HUES6 (cell line): ENCODE measurements around the gene MFSD11.
"Not testable (repeated sequence)": the region's sequence is repeated elsewhere in the genome, so short reads cannot be mapped to it uniquely, and the experiment has no call there.

Source experiments
- H3K27ac ChIP-seq: 2 replicates; pipeline ENCODE4 v1.7.0; 2013; ENCODE audit warnings: low read depth, mild to moderate bottlenecking, low read length, inconsistent platforms
- H3K27me3 ChIP-seq: 2 replicates; pipeline ENCODE4 v1.6.1; 2013; ENCODE audit warnings: low read length; ENCODE audit not compliant: control insufficient read depth, insufficient read depth
- H3K36me3 ChIP-seq: 2 replicates; pipeline ENCODE4 v1.6.1; 2013; ENCODE audit warnings: low read length; ENCODE audit not compliant: control insufficient read depth, insufficient read depth
- H3K4me1 ChIP-seq: 2 replicates; pipeline ENCODE4 v1.6.1; 2013; ENCODE audit warnings: low read length; ENCODE audit not compliant: control insufficient read depth, insufficient read depth
- H3K4me3 ChIP-seq: 2 replicates; pipeline ENCODE4 v1.5.1; 2013; ENCODE audit warnings: low read depth, low read length
- H3K9ac ChIP-seq: one replicate; pipeline ENCODE4 v1.6.1; 2013; ENCODE audit warnings: mild to moderate bottlenecking, low read length
- H3K9me3 ChIP-seq: 2 replicates; pipeline ENCODE4 v1.6.1; 2013; ENCODE audit warnings: low read depth, low read length; ENCODE audit not compliant: control insufficient read depth, insufficient read depth

MFSD11 gene

DNA sequence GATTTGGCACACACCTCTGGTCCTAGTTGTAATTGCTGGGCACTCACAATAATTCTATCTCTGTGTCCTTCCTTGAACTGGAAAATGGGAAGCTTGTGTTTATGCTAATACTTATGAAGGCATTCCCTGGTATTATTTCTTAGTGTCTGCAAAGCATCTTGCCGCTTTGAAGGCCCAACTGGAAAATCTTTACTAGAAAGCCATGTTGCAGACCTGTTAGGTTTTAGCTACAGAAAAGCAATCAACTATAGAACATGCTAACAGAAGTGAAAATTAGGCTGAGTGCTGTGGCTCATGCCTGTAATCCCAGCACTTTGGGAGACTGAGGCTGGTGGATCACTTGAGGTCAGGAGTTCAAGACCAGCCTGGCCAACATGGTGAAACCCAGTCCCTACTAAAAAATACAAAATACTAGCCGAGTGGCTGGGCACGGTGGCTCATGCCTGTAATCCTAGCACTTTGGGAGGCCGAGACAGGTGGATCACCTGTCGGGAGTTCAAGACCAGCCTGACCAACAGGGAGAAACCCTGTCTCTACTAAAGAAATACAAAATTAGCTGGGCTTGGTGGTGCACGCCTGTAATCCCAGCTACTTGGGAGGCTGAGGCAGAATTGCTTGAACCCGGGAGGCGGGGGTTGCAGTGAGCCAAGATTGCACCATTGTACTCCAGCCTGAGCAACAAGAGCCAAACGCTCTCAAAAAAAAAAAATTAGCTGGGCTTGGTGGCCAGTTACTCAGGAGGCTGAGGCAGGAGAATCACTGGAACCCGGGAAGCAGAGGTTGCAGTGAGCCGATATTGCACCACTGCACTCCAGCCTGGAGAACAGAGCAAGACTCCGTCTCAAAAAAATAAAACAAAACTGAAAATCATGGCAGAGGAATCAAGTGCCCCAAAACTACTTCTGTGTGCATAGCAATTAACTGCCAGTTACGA lies 5.9 kb upstream of the MFSD11 start:
- H3K4me1 ChIP-seq = peaks cover 15% of the 10 kb centered on the region
- not testable (repeated sequence) for H3K4me3 ChIP-seq, H3K27me3 ChIP-seq, H3K27ac ChIP-seq, H3K9me3 ChIP-seq, H3K9ac ChIP-seq
- H3K36me3 ChIP-seq = peaks cover 65% of the 10 kb centered on the region

DNA sequence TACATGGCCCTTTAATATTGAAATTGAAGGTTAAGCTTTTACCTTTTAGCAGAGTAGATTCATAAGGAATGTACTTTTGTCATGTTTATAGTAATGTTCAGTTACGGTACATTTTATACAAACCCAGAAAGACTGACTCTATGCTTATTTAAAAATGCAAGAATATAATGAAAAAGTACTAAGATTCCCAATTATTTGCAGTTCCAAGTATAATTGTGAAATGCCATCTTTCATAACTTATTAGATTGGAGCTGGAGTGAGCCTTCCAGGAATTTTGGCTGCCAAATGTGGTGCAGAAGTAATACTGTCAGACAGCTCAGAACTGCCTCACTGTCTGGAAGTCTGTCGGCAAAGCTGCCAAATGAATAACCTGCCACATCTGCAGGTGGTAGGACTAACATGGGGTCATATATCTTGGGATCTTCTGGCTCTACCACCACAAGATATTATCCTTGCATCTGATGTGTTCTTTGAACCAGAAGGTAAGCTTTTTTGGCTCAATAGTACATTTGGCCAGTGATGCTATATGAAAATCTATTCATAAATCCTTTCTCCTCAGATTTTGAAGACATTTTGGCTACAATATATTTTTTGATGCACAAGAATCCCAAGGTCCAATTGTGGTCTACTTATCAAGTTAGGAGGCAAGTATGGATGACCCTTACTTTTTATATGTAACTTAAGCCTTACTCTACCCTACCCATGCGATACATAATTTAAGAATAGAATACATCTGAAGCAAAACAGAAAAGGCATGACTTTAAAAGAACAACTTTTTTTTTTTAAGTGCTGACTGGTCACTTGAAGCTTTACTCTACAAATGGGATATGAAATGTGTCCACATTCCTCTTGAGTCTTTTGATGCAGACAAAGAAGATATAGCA lies 4.9 kb upstream of the MFSD11 start:
- no peak overlapping the region for H3K9ac ChIP-seq
- H3K4me3 ChIP-seq = 0 out of 2 replicates have a peak overlapping the region, but pooled peaks have one; percentile 2
- peaks cover 9% of the 10 kb centered on the region; the same call in 1 of the 2 replicates for H3K4me1 ChIP-seq
- H3K27me3 ChIP-seq = no peaks in the 10 kb centered on the region
- H3K36me3 ChIP-seq = peaks cover 65% of the 10 kb centered on the region
- no peak overlapping the region for H3K27ac ChIP-seq
- no peaks in the 10 kb centered on the region for H3K9me3 ChIP-seq

DNA sequence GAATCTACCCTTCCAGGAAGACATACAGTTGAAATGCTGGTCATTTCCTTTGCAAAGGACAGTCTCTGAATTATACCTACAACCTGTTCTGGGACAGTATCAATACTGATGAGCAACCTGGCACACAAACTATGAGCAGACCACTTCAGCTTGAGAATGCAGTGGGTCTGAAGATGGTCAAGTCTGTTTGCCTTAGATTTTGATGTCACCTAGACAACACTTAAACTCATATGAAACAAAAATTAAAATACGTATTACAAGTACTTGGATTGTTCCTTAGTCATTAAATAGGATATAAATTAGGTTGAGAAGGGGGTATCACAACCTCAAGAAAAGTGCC lies 4.3 kb upstream of the MFSD11 start:
- no peak overlapping the region for H3K9ac ChIP-seq
- no peak overlapping the region for H3K27ac ChIP-seq

DNA sequence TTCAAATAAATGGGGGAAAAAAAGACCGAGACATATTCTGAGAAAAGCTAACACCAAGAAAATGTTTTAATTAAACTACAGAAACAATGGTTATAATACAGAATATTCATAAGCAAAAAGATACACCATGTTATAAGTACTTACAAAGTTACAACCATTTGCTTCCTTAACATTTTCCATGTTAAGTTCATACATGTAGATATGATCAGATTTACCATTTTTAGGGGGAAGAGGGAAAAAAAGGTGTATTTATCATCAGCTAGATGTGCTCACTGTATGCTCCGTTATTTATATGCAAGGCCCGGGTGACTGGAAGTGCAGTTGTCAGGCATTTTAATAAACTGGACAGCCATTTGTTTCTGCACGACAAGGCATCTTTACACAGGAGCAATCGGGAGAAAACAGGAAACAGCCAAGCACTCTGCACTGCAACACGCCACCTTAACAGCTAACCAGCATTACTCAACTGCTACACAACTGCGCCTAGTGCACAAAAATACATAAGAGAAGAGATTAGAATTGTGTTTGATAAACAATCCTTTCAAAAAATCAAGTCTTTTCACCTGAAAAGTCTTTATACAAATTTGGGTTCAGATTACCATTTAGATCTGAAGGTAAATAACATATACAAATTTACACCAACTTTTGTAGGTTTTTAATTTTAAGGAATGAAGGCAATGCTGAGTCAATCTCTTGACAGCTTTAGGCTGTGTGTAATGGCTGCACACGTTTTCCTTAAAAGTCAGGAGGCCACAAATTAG lies 3.7 kb upstream of the MFSD11 start:
- Histone ChIP-seq H3K36me3 (peaks cover 65% of the 10 kb centered on the region), H3K27me3 (no peaks in the 10 kb centered on the region), H3K4me3 (peak overlapping the region; percentile 98), H3K9ac (peak overlapping the region; percentile 100), H3K4me1 (peaks cover 16% of the 10 kb centered on the region), H3K27ac (no peak overlapping the region), H3K9me3 (no peaks in the 10 kb centered on the region)

More for the DNA sequence above, 4.3 kb upstream of the MFSD11 start:
- H3K9me3 ChIP-seq = no peaks in the 10 kb centered on the region
- H3K4me1 ChIP-seq = peaks cover 10% of the 10 kb centered on the region
- peak overlapping the region; percentile 2 for H3K4me3 ChIP-seq
- H3K27me3 ChIP-seq = no peaks in the 10 kb centered on the region
- peaks cover 65% of the 10 kb centered on the region for H3K36me3 ChIP-seq

DNA sequence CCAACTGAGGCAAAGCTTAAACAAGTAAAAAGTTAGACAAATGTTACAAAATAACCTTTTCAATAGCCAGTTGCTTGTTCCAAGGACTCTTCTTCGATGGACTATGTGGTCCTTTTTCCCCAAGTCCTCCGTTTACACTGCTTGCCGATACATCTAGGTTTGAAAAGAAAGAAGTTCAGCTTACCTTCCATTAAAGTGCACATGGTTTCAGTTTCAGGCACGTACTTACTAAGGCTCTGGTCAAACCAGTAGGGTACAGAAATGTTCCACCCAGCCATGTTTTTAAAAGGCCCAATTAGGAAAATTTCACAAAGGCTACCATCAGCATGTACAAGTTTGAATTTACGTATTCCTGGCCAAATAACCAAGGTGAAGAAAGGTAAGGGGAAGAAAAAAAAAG lies 2.9 kb upstream of the MFSD11 start:
- Histone ChIP-seq H3K9me3 (no peaks in the 10 kb centered on the region), H3K4me1 (peaks cover 16% of the 10 kb centered on the region), H3K4me3 (peak overlapping the region; percentile 98), H3K9ac (peak overlapping the region; percentile 100), H3K27ac (no peak overlapping the region), H3K36me3 (peaks cover 59% of the 10 kb centered on the region), H3K27me3 (no peaks in the 10 kb centered on the region)

DNA sequence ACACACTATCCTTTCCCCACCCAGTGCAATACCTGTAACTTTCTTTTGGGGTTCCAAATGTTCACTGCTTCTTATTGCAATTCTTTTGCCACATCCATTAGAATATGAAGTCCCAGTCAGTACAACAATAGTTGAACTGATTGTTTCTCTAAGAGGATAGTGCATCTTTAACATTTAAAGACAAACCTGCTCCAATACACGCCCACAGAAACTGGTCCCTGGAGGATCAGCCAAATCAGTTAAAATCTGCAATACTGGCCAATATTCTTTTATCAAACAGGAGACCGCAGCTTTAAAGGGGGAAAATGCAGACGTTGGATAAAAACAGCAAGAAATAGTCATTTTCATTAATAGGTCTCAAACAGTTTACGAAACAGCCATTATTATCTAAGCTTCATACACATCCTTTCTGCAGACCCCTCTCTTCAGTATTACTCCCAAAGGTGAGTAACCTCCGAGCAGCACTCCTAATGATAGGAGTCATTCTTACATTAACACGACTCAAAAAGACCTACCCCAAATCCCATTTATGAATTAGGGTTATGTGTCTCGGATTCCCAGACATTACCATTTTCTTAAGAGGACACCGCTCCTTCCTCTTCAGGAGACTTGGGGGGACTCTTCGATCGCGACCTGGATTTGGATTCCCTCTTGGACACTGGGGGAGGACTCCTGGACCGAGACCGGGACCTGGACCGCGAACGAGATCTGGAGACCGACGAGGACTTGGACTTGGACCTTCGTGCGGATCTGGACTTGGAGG lies 2.2 kb upstream of the MFSD11 start:
- Histone ChIP-seq H3K27me3 (no peaks in the 10 kb centered on the region), H3K4me1 (peaks cover 16% of the 10 kb centered on the region), H3K9me3 (no peaks in the 10 kb centered on the region), H3K27ac (peak overlapping the region; percentile 97), H3K36me3 (peaks cover 54% of the 10 kb centered on the region), H3K4me3 (peak overlapping the region; percentile 98), H3K9ac (peak overlapping the region; percentile 100)

DNA sequence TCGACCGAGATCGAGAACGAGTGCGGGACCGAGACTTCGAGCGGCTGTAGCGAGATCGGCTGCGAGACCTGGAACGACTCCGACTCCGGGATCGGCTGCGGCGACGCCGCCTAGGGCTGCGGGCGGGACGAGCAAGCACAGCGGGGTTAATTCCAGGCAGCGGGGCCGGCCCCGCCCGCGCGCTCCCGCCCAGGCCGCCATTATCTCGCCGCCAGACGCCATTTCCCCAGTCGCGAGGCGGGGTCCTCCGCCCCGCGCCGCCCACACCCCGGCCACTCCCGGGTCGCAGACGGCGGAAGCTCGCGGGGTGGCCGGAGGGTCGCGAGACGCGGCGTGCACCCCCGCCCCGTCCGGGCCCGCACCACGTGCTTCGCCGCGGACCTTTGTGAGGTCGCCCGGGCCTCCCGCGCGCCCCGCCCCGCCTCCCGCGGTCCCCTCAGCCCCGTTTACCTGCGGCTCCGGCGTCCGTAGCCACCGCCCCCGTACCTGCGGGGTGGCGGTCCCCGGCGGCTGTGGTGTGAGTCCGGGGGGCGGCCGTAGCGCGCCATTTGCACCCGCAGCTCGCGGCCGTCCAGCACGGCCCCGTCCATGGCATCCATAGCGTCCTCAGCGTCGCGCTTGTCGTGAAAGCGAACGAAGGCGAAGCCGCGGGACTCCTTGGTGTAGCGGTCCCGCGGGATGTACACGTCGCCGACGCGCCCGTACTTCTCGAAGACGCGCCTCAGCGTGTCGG lies 1.4 kb upstream of the MFSD11 start:
- H3K4me3 ChIP-seq = peak overlapping the region; percentile 98
- H3K27ac ChIP-seq = peak overlapping the region; percentile 97
- peak overlapping the region; percentile 100 for H3K9ac ChIP-seq
- H3K27me3 ChIP-seq = no peaks in the 10 kb centered on the region
- peaks cover 16% of the 10 kb centered on the region for H3K4me1 ChIP-seq
- H3K36me3 ChIP-seq = peaks cover 49% of the 10 kb centered on the region
- H3K9me3 ChIP-seq = no peaks in the 10 kb centered on the region

DNA sequence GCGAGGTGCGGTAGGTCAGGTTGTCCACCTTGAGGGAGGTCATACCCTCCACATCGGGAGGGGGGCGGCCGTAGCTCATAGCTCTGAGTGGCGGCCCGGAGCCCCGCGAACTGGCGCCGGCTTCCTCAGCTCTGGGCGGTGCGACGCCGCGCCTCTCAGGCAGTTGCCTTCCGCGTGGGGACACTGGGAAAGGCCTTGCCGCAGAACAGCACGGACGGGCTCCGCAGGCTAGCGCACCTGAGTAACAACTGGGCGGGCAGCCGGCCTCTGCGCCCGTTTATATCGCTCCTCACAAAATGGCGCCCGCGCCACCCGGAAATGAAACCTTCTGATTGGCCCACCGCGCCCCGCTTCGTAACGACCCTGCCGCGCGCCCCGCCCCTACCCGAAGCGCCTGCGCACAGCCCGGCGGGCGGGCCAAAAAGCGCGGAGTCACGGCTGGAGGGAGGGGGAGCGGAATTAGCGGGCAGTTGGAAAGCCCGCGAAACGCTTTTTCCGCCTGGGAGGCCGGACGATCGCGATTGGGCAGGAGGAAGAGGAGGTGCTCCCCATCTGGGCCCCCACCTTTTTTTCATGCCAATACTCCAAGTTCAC lies 740 bp upstream of the MFSD11 start, which contains the start of gene SRSF2:
TSS of gene SRSF2 (minus strand) at position 250 of the 594 bp plus-strand sequence. CDS start at position 79, 171 bp downstream.
- H3K27me3 ChIP-seq = no peaks in the 10 kb centered on the region
- peaks cover 16% of the 10 kb centered on the region for H3K4me1 ChIP-seq
- no peaks in the 10 kb centered on the region for H3K9me3 ChIP-seq
- H3K9ac ChIP-seq = peak within 1 kb of the TSS; percentile 100
- peak within 1 kb of the TSS; percentile 99 for H3K27ac ChIP-seq
- peaks cover 49% of the 10 kb centered on the region for H3K36me3 ChIP-seq
- peak within 1 kb of the TSS; percentile 98 for H3K4me3 ChIP-seq

DNA sequence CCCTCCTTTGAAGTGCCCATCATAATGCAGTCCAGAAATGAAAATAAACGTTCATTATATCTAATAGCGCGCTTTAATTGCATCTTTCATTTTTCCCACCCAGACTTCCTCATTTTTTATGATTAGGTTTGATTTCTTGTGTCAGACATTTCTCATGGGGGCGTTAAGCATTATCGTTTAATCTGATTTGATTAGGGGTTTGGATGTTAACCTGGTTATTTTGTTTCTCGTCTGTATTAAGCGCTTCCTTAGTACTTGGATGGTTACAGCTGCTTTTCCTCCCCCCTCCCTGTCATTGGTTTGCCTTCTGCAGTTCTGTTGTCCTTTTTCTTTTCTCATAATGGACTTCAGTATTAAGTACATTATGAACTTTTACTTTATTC lies 540 bp downstream of the MFSD11 start:
- peak overlapping the region; percentile 100 for H3K9ac ChIP-seq

More for the DNA sequence above, 540 bp downstream of the MFSD11 start:
- H3K4me3 ChIP-seq = peak overlapping the region; percentile 90
- H3K9me3 ChIP-seq = no peaks in the 10 kb centered on the region
- H3K4me1 ChIP-seq = peaks cover 16% of the 10 kb centered on the region
- peaks cover 40% of the 10 kb centered on the region for H3K36me3 ChIP-seq
- H3K27me3 ChIP-seq = no peaks in the 10 kb centered on the region
- peak overlapping the region; percentile 99; the same call in 1 of the 2 replicates for H3K27ac ChIP-seq
